Measurements from ENCODE around the gene CHD2.
"Not testable (repeated sequence)": the region's sequence is repeated elsewhere in the genome, so short reads cannot be mapped to it uniquely, and the experiment has no call there.

The CHD2 gene

DNA sequence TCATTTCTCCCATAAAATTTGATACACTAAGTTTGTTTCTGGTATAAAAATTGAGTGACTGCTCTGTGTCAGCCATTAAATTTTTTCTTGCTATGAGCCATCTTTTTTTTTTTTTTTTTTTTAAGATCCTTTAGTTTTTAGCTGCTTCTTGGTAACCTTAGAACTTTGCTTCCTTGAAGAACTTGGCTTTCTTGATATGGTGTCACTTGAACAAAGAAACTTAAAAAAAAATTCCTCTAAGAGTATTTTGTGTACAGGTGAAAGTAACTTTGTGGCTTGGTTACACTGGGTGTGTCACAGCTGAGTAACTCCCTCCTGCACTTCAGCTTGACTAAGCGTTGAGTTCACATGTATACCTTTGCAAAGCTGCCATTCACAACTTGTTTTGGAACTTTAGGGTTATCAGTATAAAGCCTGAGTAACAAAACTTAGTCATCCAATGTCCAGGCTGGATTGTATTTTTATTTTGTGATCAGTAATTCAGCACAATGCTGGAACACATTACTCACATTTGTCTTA, 6.5 kb downstream of the CHD2 start:
- DNase-seq: no peak

DNA sequence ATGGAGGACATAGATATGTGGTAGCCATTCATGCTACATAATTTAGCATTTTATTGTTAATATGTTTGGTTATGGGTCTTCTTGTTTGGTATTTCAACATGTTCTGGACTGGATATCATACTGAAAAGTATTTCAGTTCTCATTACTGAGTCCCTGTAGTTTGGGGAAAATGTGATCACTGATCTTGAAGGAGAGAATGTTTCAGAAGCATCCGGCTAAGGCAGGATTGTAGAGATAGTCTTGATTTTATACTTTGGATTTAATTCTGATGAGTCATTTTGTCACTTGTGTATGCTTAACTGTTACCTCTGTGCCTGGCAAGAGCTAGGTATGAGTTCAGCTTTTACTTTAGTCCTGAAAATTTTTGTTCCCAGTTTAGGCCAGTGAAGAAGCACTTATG, 7.1 kb downstream of the CHD2 start:
- no peak for DNase-seq

DNA sequence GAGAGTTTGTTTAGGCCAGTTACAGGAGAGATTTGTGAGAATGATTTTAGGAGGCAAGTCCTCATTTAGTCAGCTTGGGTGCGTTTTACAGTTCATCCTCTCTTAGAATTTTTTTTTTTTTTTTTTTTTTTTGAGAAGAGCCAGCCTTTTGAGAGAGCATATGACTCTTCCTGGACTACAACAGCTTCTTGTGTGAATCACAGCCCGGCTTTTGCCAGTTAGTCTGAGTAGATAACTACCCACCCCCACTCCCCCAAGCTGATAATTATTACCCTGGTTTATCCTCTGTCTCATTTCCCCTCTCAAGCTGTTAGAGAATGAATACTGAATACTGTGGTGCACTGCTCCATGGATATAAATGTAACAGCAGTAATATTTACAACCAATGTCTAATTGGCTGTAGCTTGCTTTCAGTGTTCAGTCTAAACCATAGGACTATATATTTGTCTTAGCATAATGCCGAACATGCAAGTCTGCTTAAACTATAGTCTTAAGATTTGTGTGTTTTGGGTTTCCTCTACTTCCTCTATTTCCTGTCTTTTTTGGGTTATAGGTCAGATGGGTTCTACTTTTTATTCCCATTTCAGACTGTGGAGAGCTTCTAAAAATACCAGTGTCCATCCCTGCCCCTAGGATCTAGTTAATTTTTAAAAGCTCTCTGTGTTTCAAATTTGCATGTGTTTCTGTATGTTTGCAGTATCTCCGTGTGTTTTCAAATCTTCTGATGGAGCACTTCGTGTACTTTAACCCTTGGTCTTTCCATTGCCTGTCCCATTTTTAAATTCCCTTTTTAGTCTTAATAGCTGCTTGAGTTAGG, 8.0 kb downstream of the CHD2 start:
- DNase-seq: no peak

DNA sequence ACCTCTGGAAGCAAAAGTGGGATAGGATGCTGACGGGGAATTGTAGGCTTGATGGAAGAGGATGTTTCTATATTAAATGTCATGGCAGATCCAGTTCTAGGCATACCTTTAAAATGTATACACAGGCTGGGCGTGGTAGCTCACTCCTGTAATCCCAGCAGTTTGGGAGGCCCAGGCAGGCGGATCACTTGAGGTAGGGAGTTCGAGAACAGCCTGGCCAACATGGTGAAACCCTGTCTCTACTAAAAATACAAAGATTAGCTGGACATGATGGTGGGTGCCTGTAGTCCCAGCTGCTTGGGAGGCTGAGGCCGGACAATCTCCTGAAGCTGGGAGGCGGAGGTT, 8.6 kb downstream of the CHD2 start:
- no peak for DNase-seq

DNA sequence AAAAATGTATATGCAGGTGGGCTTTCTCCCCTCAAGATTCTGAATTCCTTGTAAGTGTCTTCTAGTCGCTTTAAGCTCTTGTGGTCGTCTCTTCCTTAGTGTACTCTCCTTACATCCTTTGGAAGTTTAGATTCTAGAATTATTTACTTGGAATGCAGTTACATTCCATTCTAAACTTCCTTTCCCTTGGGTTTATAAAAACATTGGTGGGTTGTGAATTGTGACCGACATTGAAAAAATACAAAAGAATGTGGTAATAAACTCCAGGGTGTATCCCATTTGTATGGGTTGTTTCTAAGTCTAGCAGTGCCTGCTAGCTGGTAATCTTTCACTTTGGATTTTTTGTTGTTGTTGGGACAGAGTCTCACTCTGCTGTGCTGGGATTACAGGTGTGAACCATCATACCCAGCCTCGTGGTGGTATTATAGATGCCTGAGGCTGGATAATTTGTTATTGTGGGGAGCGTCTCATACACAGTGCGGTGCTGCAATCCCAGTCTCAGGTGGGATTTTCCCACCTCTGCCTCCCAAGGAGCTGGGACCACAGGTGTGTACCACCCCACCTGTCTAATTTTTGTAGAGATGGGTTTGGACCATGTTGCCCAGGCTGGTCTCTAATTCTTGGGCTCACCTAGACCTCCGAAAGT, 9.1 kb downstream of the CHD2 start:
- DNase-seq: no peak

DNA sequence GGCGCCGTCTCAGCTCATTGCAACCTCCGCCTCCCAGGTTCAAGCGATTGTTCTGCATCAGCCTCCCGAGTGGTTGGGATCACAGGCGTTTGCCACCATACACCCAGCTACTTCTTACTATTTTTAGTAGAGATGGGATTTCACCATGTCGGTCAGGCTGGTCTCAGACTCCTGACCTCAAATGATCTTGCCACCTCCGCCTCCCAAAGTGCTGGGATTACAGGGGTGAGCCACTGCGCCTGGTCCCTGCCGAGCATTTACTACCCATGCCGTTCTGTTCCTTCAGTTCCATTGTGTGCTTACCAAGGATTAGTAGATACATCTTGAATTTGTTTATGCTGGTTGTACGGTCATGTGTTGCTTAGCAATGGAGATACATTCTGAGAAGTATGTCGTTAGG, 10.3 kb downstream of the CHD2 start:
- no peak for DNase-seq

DNA sequence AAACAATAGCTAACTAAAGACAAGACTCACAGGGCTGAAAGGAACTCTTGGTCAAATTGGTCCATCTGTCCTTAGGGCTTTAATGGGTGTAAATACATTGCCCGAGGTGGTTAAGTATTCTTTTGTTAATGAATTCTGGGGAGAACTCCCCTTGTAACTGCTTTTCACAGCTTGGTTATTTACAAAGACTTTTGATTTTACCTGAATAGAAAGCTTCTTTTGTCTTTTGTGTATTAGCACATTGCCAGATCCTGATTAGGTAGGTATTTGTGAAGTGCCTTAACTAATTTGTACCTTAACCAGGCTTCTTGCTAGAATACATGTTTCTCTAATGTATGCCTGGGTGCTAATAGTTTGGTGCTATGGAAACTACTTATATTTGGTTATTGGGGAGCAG, 14.0 kb downstream of the CHD2 start:
- DNase-seq: no peak

DNA sequence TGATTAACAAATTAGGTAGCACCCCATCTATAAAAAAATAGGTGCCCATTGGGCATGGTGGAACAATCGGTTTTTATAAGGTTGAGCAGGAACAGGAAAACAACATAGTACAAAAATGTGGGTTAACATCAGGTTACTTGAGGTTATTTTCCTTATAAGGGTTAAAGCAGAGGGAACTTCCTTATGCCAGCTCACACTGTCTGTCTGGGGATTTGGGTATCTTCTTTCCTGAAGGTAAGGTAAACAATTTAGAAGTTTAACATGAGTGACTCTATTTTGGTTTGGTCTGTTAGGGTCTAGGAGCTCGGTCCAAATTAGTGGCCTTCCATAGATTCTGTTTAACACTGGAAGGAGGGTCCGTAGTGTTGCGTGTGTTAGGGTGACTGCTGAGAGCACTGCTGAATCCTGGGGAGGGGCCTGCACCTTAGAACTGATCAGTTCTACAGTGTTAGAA, 14.7 kb downstream of the CHD2 start:
- DNase-seq: no peak

DNA sequence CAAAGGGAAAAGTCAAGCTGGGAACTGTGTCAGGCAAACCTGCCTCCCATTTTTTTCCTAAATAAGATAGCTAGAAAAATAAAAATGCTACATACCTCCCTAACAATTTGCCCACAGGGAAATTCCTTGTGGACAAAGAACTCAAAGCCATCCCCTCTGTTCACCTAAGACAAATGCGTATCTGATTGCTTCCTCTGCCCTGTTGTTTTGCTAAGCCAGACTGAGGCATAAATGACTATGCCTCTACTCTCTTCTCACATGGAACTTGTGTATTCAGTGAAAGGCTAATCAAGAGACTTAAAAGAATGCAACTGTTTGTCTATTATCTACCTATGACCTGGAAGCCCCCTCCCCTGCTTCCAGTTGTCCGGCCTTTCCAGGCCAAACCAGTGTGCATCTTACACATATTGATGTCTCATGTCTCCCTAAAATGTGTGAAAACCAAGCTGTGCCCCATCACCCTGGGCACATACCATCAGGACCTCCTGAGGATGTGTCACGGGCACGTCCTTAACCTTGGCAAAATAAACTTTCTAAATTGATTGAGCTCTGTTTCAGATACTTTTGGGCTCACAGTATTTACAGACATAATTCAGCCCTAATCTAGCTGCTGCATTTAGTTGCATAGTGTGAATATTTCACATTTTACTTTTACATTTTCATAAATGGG, 15.8 kb downstream of the CHD2 start:
- no peak for DNase-seq

DNA sequence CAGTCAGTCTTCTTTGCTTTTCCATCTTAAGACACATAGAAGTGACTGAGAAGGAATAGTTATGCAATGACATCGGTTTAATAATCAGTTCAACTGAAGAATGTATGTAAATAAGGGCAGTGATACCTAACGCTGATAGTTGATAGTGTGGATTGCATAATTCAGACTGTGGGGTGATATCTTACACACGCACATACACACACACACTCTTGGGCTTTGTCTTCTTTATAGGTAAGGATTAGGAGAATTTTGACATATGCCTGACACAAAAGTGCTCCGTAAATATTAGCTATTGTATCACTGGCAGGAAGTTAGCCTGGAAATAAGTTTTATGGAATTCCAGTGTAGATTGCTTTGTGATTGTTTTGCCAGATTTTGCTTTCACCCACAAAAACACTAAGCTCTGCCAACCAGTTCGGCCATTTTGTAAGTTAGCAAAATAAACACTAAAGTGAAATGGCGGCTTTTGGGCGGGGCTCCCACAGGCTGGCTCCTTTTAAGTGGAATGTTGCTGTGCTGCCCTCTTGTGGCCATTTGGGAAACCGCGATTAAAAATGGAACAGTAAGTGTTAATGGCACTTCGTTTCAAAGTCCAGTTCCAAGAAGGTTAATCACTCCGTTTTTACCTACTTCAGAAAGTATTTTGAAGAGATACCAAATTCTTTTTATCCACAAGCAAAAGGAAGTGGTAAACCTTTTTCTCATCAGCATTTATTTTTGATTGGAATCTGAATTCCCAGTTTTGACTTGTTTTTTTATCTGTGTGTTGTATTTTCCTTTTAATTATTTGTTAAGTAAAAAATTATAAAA, 17.7 kb downstream of the CHD2 start:
- DNase-seq: peak; percentile 93

DNA sequence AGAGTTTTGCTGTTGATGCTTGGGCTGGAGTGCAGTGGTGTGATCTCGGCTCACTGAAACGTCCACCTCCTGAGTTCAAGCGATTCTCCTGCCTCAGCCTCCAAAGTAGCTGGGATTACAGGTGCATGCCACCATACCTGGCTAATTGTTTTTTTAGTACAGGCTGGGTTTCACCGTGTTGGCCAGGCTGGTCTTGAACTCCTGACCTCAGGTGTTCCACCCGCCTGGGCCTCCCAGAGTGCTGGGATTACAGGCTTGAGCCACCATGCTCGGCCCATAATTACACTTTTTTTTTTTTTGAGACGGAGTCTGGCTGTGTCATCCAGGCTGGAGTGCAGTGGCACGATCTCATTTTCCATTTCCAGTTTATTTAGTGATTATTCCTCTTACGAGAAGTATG, 18.8 kb downstream of the CHD2 start:
- DNase-seq: not testable (repeated sequence)

DNA sequence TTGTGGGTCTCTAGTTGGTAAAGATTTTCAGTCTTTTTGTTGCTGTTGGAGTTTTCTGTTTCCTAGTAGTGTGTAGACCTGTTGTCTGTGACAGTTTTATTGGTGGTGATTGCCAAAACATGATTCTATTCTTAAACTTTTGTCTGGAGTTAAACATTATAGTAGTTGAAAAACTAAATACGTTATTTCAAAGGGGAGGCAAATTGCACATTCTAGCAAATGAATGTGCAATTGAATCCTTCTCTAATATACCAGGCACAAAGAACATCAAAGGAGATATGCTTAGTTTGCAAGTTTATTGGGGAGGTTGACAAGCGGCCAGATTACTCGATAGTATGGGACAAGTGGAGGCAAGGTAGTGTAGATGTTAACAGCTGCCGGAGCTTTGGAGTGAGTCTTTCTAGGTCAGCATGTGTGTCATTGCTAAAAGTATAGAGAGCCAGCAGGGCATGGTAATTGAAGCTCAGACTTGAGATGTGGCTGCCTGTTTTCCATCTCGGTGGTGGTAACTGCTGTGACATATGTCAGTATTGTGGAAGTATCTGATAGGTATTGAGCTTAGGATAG, 20.6 kb downstream of the CHD2 start:
- no peak for DNase-seq

DNA sequence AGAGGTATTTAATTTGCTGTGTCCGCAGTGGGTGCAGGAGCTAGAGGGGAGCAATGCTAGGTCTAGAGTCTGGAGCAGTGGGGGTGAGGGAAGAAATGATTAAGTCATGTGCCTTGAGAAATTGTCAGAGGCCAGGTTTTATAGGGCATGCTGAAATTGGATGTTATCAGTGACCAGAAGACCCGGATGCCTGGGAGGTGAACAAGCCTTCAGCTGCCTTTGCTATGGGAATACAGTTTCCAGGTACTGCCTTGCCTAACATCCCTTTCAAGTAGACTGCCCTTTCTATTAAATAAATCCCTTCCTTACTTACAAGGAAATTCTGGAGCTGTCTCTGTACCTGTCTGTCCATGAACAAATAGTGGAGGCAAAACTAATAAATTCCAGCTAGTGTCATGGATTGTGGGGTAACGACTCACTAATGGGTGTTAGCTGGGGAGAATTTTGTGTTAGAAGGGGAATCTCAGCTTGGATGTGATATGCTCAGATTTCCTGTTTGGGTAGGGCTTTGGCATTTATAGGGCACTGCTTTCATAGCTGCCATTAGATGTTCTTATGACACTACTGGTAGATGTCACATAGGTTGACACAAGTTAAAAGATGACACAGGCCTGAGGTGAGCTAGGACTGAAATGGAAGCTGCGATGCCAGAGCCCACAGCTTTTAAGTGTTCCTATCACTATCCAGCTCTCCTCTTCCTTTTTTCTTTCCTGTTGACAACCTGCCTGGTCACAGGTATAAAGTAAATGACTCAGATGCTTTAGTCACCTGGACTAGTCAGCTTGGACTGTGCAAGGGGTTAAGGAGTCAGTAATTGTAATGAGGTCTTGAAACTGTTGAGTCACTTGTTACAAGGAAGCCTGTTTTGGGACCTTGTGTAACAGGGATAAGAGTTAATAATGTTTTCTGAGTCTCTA, 21.3 kb downstream of the CHD2 start:
- no peak for DNase-seq

DNA sequence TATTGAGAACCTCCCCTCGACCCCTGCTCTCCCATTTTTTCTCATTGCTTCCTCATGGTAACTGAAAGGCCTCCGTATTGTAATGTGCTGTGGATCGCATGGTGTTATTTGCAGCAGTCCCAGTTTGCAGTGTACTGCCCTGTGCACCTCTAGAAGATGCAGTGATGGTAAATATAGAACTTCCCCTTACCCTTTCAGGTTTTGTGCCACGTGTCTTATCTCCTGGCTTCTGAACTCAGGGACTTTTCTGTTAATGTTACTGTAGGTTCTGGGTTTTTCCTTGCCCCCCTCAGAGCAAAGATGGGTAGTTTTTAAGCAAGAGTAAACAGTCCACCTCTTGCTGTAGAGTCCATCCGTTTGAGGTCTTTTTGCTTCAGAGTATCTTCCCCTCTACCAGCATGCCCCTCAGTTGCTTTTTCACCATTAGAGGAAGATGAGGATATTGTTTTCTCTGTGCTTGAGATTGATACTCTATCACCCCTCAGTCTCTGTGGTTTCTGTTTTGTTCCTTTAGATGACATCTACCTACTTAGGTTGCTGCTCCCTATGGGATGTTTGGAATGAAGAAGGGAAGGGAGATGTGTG, 22.4 kb downstream of the CHD2 start:
- no peak for DNase-seq

DNA sequence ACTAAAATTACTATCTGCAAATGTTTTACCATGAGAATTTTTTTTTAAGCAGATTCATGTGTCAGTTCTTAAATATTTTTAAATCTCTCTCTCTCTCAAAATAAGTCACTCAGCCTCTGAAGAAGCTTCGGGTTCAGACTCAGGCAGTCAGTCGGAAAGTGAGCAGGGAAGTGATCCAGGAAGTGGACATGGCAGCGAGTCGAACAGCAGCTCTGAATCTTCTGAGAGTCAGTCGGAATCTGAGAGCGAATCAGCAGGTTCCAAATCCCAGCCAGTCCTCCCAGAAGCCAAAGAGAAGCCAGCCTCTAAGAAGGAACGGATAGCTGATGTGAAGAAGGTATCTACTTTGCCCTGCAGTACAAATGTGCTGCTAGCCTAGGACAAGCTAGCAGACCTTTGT, 24.1 kb downstream of the CHD2 start:
- DNase-seq: no peak

DNA sequence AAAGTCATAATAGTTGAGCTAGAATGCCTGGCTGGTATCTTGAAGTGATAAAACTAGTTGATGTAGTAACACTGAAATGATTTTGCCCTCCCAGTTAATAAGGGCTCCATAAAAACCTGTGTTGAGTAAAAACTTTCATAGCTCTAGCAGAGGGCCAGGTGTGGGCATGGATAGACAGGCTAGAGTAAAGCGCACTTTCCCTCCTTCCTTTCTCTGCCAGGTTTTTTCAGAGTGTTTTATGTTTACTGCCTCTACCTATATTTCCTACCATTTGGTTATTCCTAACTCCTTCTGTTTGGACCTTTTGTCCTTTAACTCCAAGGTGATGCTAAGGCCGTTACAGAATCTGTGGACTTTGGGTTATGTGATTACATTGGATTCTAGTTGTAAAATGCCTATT, 25.3 kb downstream of the CHD2 start:
- no peak for DNase-seq

DNA sequence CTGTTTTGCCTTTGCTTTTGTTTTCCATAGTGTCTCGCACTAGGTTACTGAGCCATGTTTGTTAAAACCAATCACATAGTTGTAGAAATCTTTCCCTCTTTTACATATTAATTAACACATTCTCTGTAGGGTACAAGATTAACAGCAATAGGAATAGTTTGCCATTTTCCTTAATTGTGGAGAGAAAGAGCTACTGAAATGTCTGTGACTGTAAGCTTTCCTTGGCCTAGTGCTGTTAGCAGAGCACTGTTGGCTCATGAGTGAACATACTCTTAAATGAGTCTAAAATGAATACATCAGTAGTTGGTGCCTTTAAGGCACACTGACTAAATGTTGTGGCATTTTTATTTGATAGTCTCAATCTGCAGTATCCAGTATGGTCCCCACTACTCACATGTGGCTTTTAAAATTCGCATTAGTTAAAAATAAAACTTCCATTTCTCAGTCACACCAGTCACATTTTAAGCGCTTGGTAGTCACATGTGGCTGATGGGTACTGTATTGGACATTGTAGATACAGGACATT, 28.2 kb downstream of the CHD2 start:
- no peak for DNase-seq

DNA sequence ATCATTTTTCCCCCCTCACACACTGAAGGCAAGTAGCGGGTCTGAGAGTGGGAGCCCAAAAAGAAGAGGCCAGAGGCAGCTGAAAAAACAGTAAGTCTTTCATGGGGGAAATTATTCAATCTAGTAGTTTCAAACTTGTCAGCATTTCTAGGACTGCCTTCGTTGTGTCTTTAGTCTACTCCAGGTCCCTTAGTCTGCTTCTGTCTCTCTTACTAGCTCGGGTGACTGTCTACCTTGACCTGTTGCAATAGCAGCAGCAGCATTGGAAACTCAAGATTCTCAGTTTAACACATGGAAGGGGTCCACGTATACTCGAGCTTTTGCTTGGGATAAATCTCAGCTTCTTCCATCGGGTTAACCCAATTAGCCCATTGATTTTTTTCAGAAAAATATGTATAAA, 28.9 kb downstream of the CHD2 start:
- DNase-seq: no peak

DNA sequence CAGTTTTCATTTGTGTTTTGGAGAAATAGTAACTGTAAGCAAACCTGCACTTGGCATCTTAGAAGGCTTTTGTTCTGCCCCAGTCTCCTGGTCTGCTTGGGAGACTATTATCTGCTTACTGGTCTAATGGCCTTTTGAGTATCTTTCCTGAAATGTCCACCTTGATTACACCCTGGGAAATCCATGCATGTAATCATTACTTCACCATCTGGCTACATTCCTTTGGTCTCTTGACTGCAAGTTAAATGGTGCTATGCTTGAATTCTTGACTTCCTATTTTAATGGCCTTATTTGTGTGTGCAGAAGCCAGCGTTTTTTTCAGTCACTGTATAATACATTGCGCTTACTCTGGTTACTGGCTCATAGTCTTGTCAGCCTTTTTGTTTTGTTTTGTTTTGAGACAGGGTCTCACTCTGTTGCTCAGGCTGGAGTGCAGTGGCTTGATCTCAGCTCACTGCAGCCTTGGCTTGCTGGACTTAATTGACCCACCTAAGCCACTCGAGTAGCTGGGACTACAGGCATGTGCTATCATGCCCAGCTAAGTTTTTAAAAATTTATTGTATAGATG, 30.0 kb downstream of the CHD2 start:
- DNase-seq: no peak

DNA sequence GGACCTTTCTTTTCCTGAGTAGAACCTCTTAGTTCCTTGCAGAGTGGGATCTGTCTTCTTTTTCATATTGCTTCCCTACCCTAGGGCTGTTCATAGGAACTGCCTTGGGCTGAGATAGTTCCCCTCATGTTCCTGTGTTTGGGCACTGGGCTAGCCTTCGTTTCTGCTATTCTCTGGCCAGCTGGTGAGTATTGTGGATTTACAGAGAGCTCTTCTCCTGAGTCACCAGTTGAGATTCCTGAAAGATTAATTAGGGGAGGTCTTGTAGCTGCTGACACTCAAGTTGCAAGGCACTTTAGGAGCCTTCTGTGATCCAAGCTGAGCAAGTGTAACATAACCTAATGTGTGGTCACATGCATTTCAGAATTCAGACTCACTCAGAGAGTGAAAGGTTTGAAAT, 30.7 kb downstream of the CHD2 start:
- DNase-seq: no peak
